VCaP (cell line): ENCODE data around the gene CENPF.

Source experiments
- H3K27ac ChIP-seq: fragments of 450-650 bp; 2 replicates; pipeline ENCODE4 v1.5.1; 2017
- TF ChIP-seq, protein P1 (sequence below): fragments of 450-650 bp; conservative IDR thresholded peaks from 2 replicates; pipeline ENCODE4 v1.5.1; 2017; ENCODE audit warnings: mild to moderate bottlenecking, moderate library complexity

The CENPF gene

DNA sequence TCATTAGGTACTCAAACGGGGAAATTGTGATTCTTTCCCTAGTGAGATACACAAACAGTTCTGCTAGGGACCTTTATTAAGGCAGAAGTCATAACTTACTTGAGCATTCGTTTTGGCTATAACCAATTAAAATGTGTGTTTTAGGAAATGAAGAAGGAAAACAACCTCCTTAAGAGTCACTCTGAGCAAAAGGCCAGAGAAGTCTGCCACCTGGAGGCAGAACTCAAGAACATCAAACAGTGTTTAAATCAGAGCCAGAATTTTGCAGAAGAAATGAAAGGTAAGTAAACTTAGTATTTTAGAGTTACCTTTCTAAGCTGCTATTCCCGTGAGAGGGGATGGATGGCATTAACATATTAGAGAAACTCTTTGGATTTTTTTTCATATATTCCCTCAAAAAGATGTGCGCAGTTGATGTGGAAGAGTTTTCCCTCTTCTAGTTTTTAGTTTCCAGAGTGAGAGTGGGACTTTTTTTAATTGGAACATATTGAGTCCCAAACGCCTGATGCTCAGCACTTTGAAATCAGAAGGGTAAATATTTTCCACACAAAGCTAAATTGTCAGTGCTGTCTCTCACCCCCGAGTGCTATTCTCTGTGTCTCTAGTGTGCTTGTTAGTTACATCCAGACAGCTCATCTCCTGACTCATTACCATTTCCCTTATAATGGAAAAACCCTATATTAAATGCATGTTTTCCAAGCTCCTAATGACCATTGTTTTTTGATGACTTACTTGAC is 34.9 kb downstream of the CENPF start:
- H3K27ac ChIP-seq: peak overlapping the region; percentile 14; the same call in 1 of the 2 replicates
- TF ChIP-seq, protein P1, sequence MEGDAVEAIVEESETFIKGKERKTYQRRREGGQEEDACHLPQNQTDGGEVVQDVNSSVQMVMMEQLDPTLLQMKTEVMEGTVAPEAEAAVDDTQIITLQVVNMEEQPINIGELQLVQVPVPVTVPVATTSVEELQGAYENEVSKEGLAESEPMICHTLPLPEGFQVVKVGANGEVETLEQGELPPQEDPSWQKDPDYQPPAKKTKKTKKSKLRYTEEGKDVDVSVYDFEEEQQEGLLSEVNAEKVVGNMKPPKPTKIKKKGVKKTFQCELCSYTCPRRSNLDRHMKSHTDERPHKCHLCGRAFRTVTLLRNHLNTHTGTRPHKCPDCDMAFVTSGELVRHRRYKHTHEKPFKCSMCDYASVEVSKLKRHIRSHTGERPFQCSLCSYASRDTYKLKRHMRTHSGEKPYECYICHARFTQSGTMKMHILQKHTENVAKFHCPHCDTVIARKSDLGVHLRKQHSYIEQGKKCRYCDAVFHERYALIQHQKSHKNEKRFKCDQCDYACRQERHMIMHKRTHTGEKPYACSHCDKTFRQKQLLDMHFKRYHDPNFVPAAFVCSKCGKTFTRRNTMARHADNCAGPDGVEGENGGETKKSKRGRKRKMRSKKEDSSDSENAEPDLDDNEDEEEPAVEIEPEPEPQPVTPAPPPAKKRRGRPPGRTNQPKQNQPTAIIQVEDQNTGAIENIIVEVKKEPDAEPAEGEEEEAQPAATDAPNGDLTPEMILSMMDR: peak; percentile 86

DNA sequence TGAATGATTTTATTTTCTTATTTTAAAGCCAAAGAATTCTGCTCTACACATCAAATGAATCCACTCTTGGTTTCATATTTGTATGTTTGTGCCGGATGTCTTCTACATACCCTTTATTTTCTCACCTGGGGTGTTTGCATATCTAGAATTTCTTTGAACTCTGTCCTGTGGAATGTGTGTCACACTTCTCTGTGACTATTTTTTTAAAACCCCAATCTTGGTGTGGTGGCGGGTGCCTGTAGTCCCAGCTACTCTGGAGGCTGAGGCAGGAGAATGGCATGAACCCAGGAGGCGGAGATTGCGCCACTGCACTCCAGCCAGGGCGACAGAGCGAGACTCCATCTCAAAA is 35.4 kb downstream of the CENPF start:
- TF ChIP-seq, protein P1: no peak

DNA sequence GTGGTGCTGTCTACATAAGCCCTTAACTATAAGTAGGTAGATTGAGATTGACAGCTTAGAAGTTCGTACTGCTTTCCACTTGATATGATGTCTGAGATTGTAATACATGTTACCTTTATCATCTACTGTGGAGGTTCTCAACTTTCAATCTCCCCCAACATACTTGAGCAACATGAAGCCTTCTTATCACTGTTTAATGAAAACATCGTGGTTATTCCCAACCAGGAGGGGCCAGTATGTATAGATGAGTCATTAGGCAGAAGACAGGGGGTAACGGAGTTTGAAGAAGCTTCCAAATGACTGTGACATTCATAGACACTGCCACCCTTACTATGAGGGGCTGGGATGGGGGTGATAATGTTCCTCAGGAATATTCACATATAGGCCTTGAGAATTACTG is 36.0 kb downstream of the CENPF start:
- TF ChIP-seq, protein P1: no peak

More for the DNA sequence above, 35.4 kb downstream of the CENPF start:
- no peak overlapping the region for H3K27ac ChIP-seq

DNA sequence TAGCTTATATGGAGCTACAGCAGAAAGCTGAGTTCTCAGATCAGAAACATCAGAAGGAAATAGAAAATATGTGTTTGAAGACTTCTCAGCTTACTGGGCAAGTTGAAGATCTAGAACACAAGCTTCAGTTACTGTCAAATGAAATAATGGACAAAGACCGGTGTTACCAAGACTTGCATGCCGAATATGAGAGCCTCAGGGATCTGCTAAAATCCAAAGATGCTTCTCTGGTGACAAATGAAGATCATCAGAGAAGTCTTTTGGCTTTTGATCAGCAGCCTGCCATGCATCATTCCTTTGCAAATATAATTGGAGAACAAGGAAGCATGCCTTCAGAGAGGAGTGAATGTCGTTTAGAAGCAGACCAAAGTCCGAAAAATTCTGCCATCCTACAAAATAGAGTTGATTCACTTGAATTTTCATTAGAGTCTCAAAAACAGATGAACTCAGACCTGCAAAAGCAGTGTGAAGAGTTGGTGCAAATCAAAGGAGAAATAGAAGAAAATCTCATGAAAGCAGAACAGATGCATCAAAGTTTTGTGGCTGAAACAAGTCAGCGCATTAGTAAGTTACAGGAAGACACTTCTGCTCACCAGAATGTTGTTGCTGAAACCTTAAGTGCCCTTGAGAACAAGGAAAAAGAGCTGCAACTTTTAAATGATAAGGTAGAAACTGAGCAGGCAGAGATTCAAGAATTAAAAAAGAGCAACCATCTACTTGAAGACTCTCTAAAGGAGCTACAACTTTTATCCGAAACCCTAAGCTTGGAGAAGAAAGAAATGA is 37.6 kb downstream of the CENPF start:
- no peak overlapping the region for H3K27ac ChIP-seq
- TF ChIP-seq, protein P1: no peak

More for the DNA sequence above, 36.0 kb downstream of the CENPF start:
- H3K27ac ChIP-seq: no peak overlapping the region

DNA sequence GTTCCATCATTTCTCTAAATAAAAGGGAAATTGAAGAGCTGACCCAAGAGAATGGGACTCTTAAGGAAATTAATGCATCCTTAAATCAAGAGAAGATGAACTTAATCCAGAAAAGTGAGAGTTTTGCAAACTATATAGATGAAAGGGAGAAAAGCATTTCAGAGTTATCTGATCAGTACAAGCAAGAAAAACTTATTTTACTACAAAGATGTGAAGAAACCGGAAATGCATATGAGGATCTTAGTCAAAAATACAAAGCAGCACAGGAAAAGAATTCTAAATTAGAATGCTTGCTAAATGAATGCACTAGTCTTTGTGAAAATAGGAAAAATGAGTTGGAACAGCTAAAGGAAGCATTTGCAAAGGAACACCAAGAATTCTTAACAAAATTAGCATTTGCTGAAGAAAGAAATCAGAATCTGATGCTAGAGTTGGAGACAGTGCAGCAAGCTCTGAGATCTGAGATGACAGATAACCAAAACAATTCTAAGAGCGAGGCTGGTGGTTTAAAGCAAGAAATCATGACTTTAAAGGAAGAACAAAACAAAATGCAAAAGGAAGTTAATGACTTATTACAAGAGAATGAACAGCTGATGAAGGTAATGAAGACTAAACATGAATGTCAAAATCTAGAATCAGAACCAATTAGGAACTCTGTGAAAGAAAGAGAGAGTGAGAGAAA is 38.4 kb downstream of the CENPF start:
- TF ChIP-seq, protein P1: no peak
- no peak overlapping the region for H3K27ac ChIP-seq

DNA sequence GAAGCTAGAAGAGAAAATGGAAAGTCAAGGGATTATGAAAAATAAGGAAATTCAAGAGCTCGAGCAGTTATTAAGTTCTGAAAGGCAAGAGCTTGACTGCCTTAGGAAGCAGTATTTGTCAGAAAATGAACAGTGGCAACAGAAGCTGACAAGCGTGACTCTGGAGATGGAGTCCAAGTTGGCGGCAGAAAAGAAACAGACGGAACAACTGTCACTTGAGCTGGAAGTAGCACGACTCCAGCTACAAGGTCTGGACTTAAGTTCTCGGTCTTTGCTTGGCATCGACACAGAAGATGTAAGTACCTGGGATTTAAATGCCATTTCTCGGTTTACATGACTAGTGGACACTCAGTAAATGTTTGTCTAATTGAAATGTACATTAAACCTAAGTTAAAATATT is 40.0 kb downstream of the CENPF start:
- TF ChIP-seq, protein P1: no peak
- H3K27ac ChIP-seq: no peak overlapping the region

DNA sequence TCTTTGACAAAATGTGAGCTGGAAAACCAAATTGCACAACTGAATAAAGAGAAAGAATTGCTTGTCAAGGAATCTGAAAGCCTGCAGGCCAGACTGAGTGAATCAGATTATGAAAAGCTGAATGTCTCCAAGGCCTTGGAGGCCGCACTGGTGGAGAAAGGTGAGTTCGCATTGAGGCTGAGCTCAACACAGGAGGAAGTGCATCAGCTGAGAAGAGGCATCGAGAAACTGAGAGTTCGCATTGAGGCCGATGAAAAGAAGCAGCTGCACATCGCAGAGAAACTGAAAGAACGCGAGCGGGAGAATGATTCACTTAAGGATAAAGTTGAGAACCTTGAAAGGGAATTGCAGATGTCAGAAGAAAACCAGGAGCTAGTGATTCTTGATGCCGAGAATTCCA is 42.7 kb downstream of the CENPF start:
- no peak overlapping the region for H3K27ac ChIP-seq
- TF ChIP-seq, protein P1: no peak
